Neural cell (in vitro differentiated cells): Measurements from ENCODE around the gene SLC22A23.

Experiments used
- CTCF ChIP-seq: fragments of 450-650 bp; IDR thresholded peaks from 2 replicates; pipeline ENCODE4 v1.5.1; 2014; ENCODE audit warnings: antibody characterized with exemption, mild to moderate bottlenecking, moderate library complexity; ENCODE audit not compliant: poor library complexity, severe bottlenecking
- EP300 ChIP-seq: fragments of 450-650 bp; conservative IDR thresholded peaks from 2 replicates; pipeline ENCODE4 v1.6.1; 2014; ENCODE audit warnings: antibody characterized with exemption, mild to moderate bottlenecking, moderate library complexity; ENCODE audit not compliant: poor library complexity, severe bottlenecking
- EZH2 ChIP-seq: fragments of 200-600, 300-800 bp; shearing (Covaris generic), sonication (generic); IDR thresholded peaks from 2 replicates; pipeline ENCODE4 v1.6.1; 2014; ENCODE audit warnings: antibody characterized with exemption, low read length, borderline replicate concordance, mild to moderate bottlenecking; ENCODE audit not compliant: insufficient read depth, poor library complexity, severe bottlenecking
- TAF1 ChIP-seq: IDR thresholded peaks from 2 replicates; pipeline ENCODE4 v1.6.1; 2012; ENCODE audit warnings: low read depth

GRCh38 chr6:3321042-3321441 is 135.8 kb downstream of the SLC22A23 start:
- TF ChIP-seq CTCF (no peak), EP300 (no peak), TAF1 (no peak), EZH2 (no peak)
